ENCODE results near the gene CCDC171. TPM values are rescaled to one million over a fixed set of nuclear protein-coding genes. Genes with fewer than 3 reads are reported as not detected.

The CCDC171 gene
- total RNA-seq, 4 donors from 2014 or later = 3.2 to 12.4 (median 7.3) TPM

- H3K4me1 ChIP-seq = peaks cover 22% of the 10 kb centered on the region
- H3K4me3 ChIP-seq = no peak overlapping the region
- TF ChIP-seq CTCF (IDR thresholded peaks at IDR 0.05) (no peak), POLR2A (IDR thresholded peaks at IDR 0.05) (no peak), EP300 (IDR thresholded peaks at IDR 0.05) (no peak), POLR2AphosphoS5 (IDR thresholded peaks at IDR 0.05) (no peak)
- H3K27me3 ChIP-seq = no peaks in the 10 kb centered on the region
- WGBS = 100% methylated on average over 1 of the region's 1 CpG
- no peak overlapping the region for H3K27ac ChIP-seq
- DNase-seq (ENCODE audit: low spot score in 2 of 2) = no peak
- no peaks in the 10 kb centered on the region for H3K9me3 ChIP-seq
- H3K36me3 ChIP-seq = peaks cover 2% of the 10 kb centered on the region
Observed at GRCh38 chr9:15512204-15512603, 40.6 kb upstream of the CCDC171 start.

GRCh38 chr9:15512889-15513288 lies 40.0 kb upstream of the CCDC171 start:
- no peak overlapping the region for H3K4me3 ChIP-seq
- DNase-seq (ENCODE audit: low spot score in 2 of 2) = no peak
- H3K9me3 ChIP-seq = no peaks in the 10 kb centered on the region
- no peaks in the 10 kb centered on the region for H3K27me3 ChIP-seq
- H3K27ac ChIP-seq = no peak overlapping the region
- WGBS = 74% methylated on average over 3 of the region's 3 CpGs
- H3K36me3 ChIP-seq = no peaks in the 10 kb centered on the region
- TF ChIP-seq POLR2AphosphoS5 (IDR thresholded peaks at IDR 0.05) = no peak
- TF ChIP-seq POLR2A (IDR thresholded peaks at IDR 0.05) = no peak
- H3K4me1 ChIP-seq = peaks cover 22% of the 10 kb centered on the region

- Histone ChIP-seq H3K9me3 (no peaks in the 10 kb centered on the region), H3K36me3 (no peaks in the 10 kb centered on the region), H3K27me3 (no peaks in the 10 kb centered on the region), H3K27ac (no peak overlapping the region), H3K4me1 (peaks cover 22% of the 10 kb centered on the region), H3K4me3 (no peak overlapping the region)
- no peak for DNase-seq (ENCODE audit: low spot score in 2 of 2)
- WGBS = 47% methylated on average over 1 of the region's 1 CpG
- TF ChIP-seq EP300 (IDR thresholded peaks at IDR 0.05) = no peak
- TF ChIP-seq POLR2A (IDR thresholded peaks at IDR 0.05) = no peak
- TF ChIP-seq CTCF (IDR thresholded peaks at IDR 0.05) = no peak
Observed at GRCh38 chr9:15513335-15513734, 39.5 kb upstream of the CCDC171 start.

GRCh38 chr9:15519831-15520230 lies 33.0 kb upstream of the CCDC171 start:
- H3K27me3 ChIP-seq = no peaks in the 10 kb centered on the region
- TF ChIP-seq POLR2A (IDR thresholded peaks at IDR 0.05) = no peak
- TF ChIP-seq CTCF (IDR thresholded peaks at IDR 0.05) = no peak
- TF ChIP-seq POLR2AphosphoS5 (IDR thresholded peaks at IDR 0.05) = no peak
- TF ChIP-seq EP300 (IDR thresholded peaks at IDR 0.05) = no peak
- no peak for DNase-seq (ENCODE audit: low spot score in 2 of 2)
- H3K36me3 ChIP-seq = no peaks in the 10 kb centered on the region
- no peak overlapping the region for H3K27ac ChIP-seq
- no peaks in the 10 kb centered on the region for H3K9me3 ChIP-seq
- no peak overlapping the region for H3K4me3 ChIP-seq
- WGBS = 92% methylated on average over 2 of the region's 2 CpGs
- no peaks in the 10 kb centered on the region for H3K4me1 ChIP-seq

- Histone ChIP-seq H3K27ac (no peak overlapping the region), H3K36me3 (no peaks in the 10 kb centered on the region), H3K4me1 (no peaks in the 10 kb centered on the region), H3K9me3 (no peaks in the 10 kb centered on the region), H3K27me3 (no peaks in the 10 kb centered on the region), H3K4me3 (no peak overlapping the region)
- no peak for TF ChIP-seq POLR2AphosphoS5 (IDR thresholded peaks at IDR 0.05)
- no peak for TF ChIP-seq EP300 (IDR thresholded peaks at IDR 0.05)
- TF ChIP-seq CTCF (IDR thresholded peaks at IDR 0.05) = no peak
- no peak for TF ChIP-seq POLR2A (IDR thresholded peaks at IDR 0.05)
- no peak for DNase-seq (ENCODE audit: low spot score in 2 of 2)
- 73% methylated on average over 8 of the region's 8 CpGs for WGBS
Observed at GRCh38 chr9:15521254-15521653, 31.6 kb upstream of the CCDC171 start.

- WGBS = 91% methylated on average over 3 of the region's 3 CpGs
- H3K4me3 ChIP-seq = no peak overlapping the region
- no peaks in the 10 kb centered on the region for H3K9me3 ChIP-seq
- no peak overlapping the region for H3K27ac ChIP-seq
- no peaks in the 10 kb centered on the region for H3K4me1 ChIP-seq
- no peaks in the 10 kb centered on the region for H3K36me3 ChIP-seq
- no peak for DNase-seq (ENCODE audit: low spot score in 2 of 2)
- no peaks in the 10 kb centered on the region for H3K27me3 ChIP-seq
- no peak for TF ChIP-seq CTCF (IDR thresholded peaks at IDR 0.05)
- TF ChIP-seq POLR2A (IDR thresholded peaks at IDR 0.05) = no peak
Observed at GRCh38 chr9:15522130-15522755, 30.6 kb upstream of the CCDC171 start.

Measured in suprapubic skin (tissue), 4 donors.